ENCODE data around the gene ZNF20. TPM values are rescaled to one million over a fixed set of nuclear protein-coding genes. Genes with fewer than 3 reads are reported as not detected.

Gene ZNF20
- total and polyA plus RNA-seq, 10 of the 15 experiments (the other 5 are each of a cell fraction or from before 2014, with no cell fraction given) = 2.0 to 5.1 (median 2.6) TPM

GRCh38 chr19:12162882-12163806 is 23.0 kb upstream of the ZNF20 start, which contains the start of gene ZNF136:
TSS of gene ZNF136 (plus strand) at chr19:12163096. CDS start at chr19:12163204, 108 bp downstream.
- peak; percentile 97 for FAIRE-seq
- ChIA-PET SMC1A (ENCODE audit: uncharacterized antibody, unreplicated experiment) (interaction anchor here (0.7 to 1.3 kb wide), 3 partner anchors 108 to 239 kb away, joined by 3 to 5 read pairs (median 3); partner anchors contain the start of genes ZNF563 and ZNF700), RAD21 (ENCODE audit: unreplicated experiment) (interaction anchor here (0.8 to 1.7 kb wide), 8 partner anchors 23 to 240 kb away, joined by 3 to 11 read pairs (median 4); partner anchors contain the start of genes ZNF20 and ZNF563), CTCF (interaction anchor here (1.0 to 1.7 kb wide), 4 partner anchors 72 to 240 kb away, joined by 3 to 6 read pairs (median 4); partner anchors contain the start of genes ZNF563 and ZNF700), POLR2A (interaction anchor here (0.6 to 1.2 kb wide), 6 partner anchors 11 to 452 kb away, joined by 3 to 4 read pairs (median 3); partner anchors contain the start of gene ZNF563)
- no peaks in the 10 kb centered on the region for H3K27me3 ChIP-seq (replicated peaks in 1 of 2; ENCODE audit: control insufficient read depth in 2 of 2, insufficient read depth in 2 of 2, low read length in 1 of 2)
- peak within 1 kb of the TSS; percentile 81 for H2AFZ ChIP-seq (ENCODE audit: control insufficient read depth, low read depth, low read length)
- peak; percentile 100 for ATAC-seq
- peaks cover 24% of the 10 kb centered on the region for H3K79me2 ChIP-seq (ENCODE audit: control insufficient read depth, insufficient read depth, low read length)
- peak within 1 kb of the TSS; percentile 97 for H3K9ac ChIP-seq (ENCODE audit: control insufficient read depth, insufficient read depth, low read length)
- peak within 1 kb of the TSS; percentile 84 for H3K27ac ChIP-seq (ENCODE audit: control insufficient read depth, insufficient read depth)
- BruUV-seq (replicated peaks) = no TSS peak
- H3K36me3 ChIP-seq (ENCODE audit: control insufficient read depth in 2 of 2, insufficient read depth in 2 of 2, low read length in 1 of 2) = peaks cover 0 to 3% of the 10 kb centered on the region in 2 experiments; a peak in 1 of 4 replicates
- 1% methylated on average over 57 of the region's 57 CpGs for WGBS (ENCODE audit: insufficient coverage, insufficient replicate concordance, low lambda C conversion rate, missing lambda C conversion rate)
- no peaks in the 10 kb centered on the region for H4K20me1 ChIP-seq (ENCODE audit: control insufficient read depth, insufficient read depth)
- in situ Hi-C loops (cut with MboI) (no loop called here), intact Hi-C loops (cut with micrococcal nuclease; ENCODE audit: unreplicated experiment) (loop anchor here (5.0 to 10.0 kb wide), 2 partner anchors 132 to 169 kb away; partner anchors contain the start of genes ZNF44 and ZNF563)
- H3K4me3 ChIP-seq = peak within 1 kb of the TSS; percentile 95
- peak within 1 kb of the TSS; percentile 80 for H3K4me2 ChIP-seq (ENCODE audit: control insufficient read depth, insufficient read depth)
- H3K9me3 ChIP-seq (replicated peaks; ENCODE audit: control insufficient read depth, insufficient read depth, low read length) = peaks cover 1% of the 10 kb centered on the region; the same call in 2 of the 3 replicates
- DNase-seq (ENCODE audit: low read depth, low spot score) = peak; percentile 80
- H3K4me1 ChIP-seq (ENCODE audit: control insufficient read depth, insufficient read depth, low read length) = no peaks in the 10 kb centered on the region
- TF ChIP-seq NKRF (conservative IDR thresholded peaks at IDR 0.05) (peak; percentile 92), ATF7 (IDR thresholded peaks at IDR 0.05; ENCODE audit: low read depth) (peak; percentile 23; the same call in 1 of the 2 replicates), IKZF2 (IDR thresholded peaks at IDR 0.05) (peak; percentile 76 to 79), BRCA1 (IDR thresholded peaks at IDR 0.05; ENCODE audit: low read depth, low read length) (peak; percentile 84), ELK1 (IDR thresholded peaks at IDR 0.05; ENCODE audit: low read depth, low read length) (0 out of 2 replicates have a peak, but pooled peaks have one; percentile 30), MEF2B (IDR thresholded peaks at IDR 0.05; ENCODE audit: partially characterized antibody, poor library complexity, severe bottlenecking) (peak; percentile 56), POLR2AphosphoS5 (IDR thresholded peaks at IDR 0.05; ENCODE audit: low read length) (peak; percentile 94), RELA (IDR thresholded peaks at IDR 0.05; ENCODE audit: borderline replicate concordance, partially characterized antibody) (peak; percentile 49), CTCF (IDR thresholded peaks at IDR 0.05 in 2 of 3, conservative IDR thresholded peaks at IDR 0.05 in 1 of 3; ENCODE audit: control insufficient read depth in 2 of 3, extremely low read depth in 1 of 3, insufficient read depth in 1 of 3, low read depth in 3 of 3, low read length in 3 of 3) (no peak), PAX5 (IDR thresholded peaks at IDR 0.05; ENCODE audit: borderline replicate concordance, low read depth, low read length) (peak; percentile 99), ZNF207 (IDR thresholded peaks at IDR 0.05; ENCODE audit: borderline replicate concordance) (0 out of 2 replicates have a peak, but pooled peaks have one; percentile 55), GATAD2B (conservative IDR thresholded peaks at IDR 0.05; ENCODE audit: low read depth) (peak; percentile 87), CBX5 (IDR thresholded peaks at IDR 0.05; ENCODE audit: low read depth) (peak; percentile 70; the same call in 1 of the 2 replicates), IKZF1 (conservative IDR thresholded peaks at IDR 0.05) (peak; percentile 92), KLF5 (IDR thresholded peaks at IDR 0.05; ENCODE audit: partially characterized antibody) (no peak), RB1 (IDR thresholded peaks at IDR 0.05; ENCODE audit: borderline replicate concordance) (peak; percentile 91; the same call in 1 of the 2 replicates), CBFB (IDR thresholded peaks at IDR 0.05; ENCODE audit: low read depth) (peak; percentile 77)

Measured in GM12878 (cell line).